ENCODE measurements around the gene RAD51B. TPM values are rescaled to one million over a fixed set of nuclear protein-coding genes. Genes with fewer than 3 reads are reported as not detected.

The RAD51B gene
- total and polyA plus RNA-seq, 2 of the 13 experiments (the other 11 are each of a cell fraction or from before 2014, with no cell fraction given): 7.0 to 9.5 TPM

- TF ChIP-seq NFE2L1 (CRISPR knock-in tag; IDR thresholded peaks at IDR 0.05; ENCODE audit: borderline replicate concordance) (no peak), RERE (CRISPR knock-in tag; IDR thresholded peaks at IDR 0.05; ENCODE audit: low read depth) (no peak), SP5 (CRISPR knock-in tag; IDR thresholded peaks at IDR 0.05; ENCODE audit: borderline replicate concordance, low read depth) (no peak), ZNF484 (CRISPR knock-in tag; IDR thresholded peaks at IDR 0.05; ENCODE audit: borderline replicate concordance, low read depth) (no peak), TRAFD1 (CRISPR knock-in tag; IDR thresholded peaks at IDR 0.05; ENCODE audit: borderline replicate concordance) (no peak)
Measured at GRCh38 chr14:68556253-68556652, 736.7 kb downstream of the RAD51B start (continued).

DNA sequence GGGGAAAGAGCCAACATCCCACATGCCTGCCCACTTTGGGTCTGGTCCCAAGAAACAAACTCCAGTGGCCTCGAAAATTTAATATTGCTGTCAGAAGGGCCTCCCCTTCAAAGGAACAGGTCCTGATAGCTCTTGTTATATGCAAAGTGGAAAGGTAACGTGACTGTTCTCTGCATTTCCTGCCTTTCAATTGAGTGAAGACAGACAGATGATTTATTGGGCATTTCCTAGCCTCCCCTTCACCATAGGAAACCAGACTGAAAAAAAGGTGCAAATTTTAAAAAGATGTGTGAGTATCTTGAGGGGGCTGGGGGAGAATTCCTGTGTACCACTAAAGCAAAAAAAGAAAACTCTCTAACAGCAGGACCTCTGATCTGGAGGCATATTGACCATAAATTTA lies 738.1 kb downstream of the RAD51B start:
- Histone ChIP-seq H3K9ac (ENCODE audit: insufficient read depth, low read depth, low read length) (no peak overlapping the region), H3K4me3 (replicated peaks in 1 of 3; ENCODE audit: insufficient read depth in 1 of 3, low read depth in 2 of 3, low read length in 3 of 3) (no peak overlapping the region), H3K9me3 (ENCODE audit: low read length) (no peaks in the 10 kb centered on the region), H3K27ac (ENCODE audit: extremely low read length, insufficient read depth, low read length) (no peak overlapping the region), H3K4me2 (ENCODE audit: low read depth, low read length) (no peak overlapping the region), H3K79me2 (ENCODE audit: insufficient read depth, low read length) (no peaks in the 10 kb centered on the region), H3K27me3 (ENCODE audit: control insufficient read depth in 1 of 2, insufficient read depth in 2 of 2, low read length in 2 of 2) (no peaks in the 10 kb centered on the region), H2AFZ (ENCODE audit: low read length) (no peak overlapping the region), H3K36me3 (replicated peaks in 1 of 2; ENCODE audit: control insufficient read depth in 1 of 2, insufficient read depth in 2 of 2, low read length in 2 of 2) (no peaks in the 10 kb centered on the region), H3K4me1 (ENCODE audit: insufficient read depth, low read length) (peaks cover 24% of the 10 kb centered on the region), H4K20me1 (ENCODE audit: insufficient read depth, low read length) (no peaks in the 10 kb centered on the region)
- CTCF ChIA-PET (ENCODE audit: low intra/inter-chr PET ratio, low total read pairs): no interaction called here
- POLR2A ChIA-PET: no interaction called here
- intact Hi-C loops (cut with micrococcal nuclease; ENCODE audit: unreplicated experiment) (no loop called here), in situ Hi-C loops (cut with HindIII; ENCODE audit: extremely low pct_ligation_motif_present, low pct_unique_long_range_greater_than_20kb) (no loop called here)
- FAIRE-seq (no peak), ATAC-seq (no peak), DNase-seq (ENCODE audit: low spot score) (no peak)
- 63% methylated on average over 2 of the region's 2 CpGs for WGBS (ENCODE audit: low lambda C conversion rate)
- no TSS peak for BruUV-seq (replicated peaks)
- TF ChIP-seq GATA4 (IDR thresholded peaks at IDR 0.05; ENCODE audit: borderline replicate concordance, low read depth) (no peak), RNF2 (conservative IDR thresholded peaks at IDR 0.05; ENCODE audit: low read depth) (no peak), HNF1B (CRISPR knock-in tag; IDR thresholded peaks at IDR 0.05) (no peak)

Measured in HepG2 (cell line).